NB4 (cell line): ENCODE measurements around the gene EIF2S3.

Experiments used
- DNase-seq: peaks from one replicate; pipeline ENCODE4 v3.0.0; 2010; ENCODE audit warnings: low read depth
- H3K4me3 ChIP-seq: one replicate; pipeline ENCODE4 v1.5.1; 2011; ENCODE audit warnings: mild to moderate bottlenecking, low read depth, low read length, moderate library complexity
- MYC ChIP-seq: IDR thresholded peaks from 2 replicates; pipeline ENCODE4 v1.6.1; 2011; ENCODE audit warnings: low read depth, low read length
- POLR2A ChIP-seq: IDR thresholded peaks from 2 replicates; pipeline ENCODE4 v1.6.1; 2011; ENCODE audit warnings: mild to moderate bottlenecking; ENCODE audit not compliant: insufficient read length; ENCODE audit errors: extremely low read depth
- TF ChIP-seq, protein P1 (sequence below): IDR thresholded peaks from one replicate; pipeline ENCODE4 v1.5.1; 2012; ENCODE audit warnings: low read depth, low read length
- TF ChIP-seq, protein P2 (sequence below): IDR thresholded peaks from 2 replicates; pipeline ENCODE4 v1.6.1; 2011; ENCODE audit warnings: low read depth, low read length

EIF2S3 gene

DNA sequence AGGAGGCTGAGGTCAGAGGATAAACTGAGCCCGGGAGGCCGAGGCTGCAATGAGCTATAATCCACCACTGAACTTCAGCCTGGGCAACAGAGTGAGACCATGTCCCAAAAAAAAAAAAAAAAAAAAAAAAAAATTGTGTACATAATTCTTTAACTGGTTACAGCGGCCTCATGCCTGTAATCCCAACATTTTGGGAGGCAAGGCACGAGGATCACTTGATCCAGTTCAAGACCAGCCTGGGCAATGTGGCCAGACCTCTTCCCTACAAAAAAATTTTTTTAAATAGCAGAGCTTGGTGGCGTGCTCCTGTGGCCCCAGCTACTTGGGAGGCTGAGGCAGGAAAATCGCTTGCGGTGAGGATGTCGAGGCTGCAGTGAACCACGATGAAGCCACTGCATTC lies 37.1 kb upstream of the EIF2S3 start:
- no peak overlapping the region for H3K4me3 ChIP-seq
- no peak for DNase-seq
- no peak for TF ChIP-seq MYC
- TF ChIP-seq, protein P1, sequence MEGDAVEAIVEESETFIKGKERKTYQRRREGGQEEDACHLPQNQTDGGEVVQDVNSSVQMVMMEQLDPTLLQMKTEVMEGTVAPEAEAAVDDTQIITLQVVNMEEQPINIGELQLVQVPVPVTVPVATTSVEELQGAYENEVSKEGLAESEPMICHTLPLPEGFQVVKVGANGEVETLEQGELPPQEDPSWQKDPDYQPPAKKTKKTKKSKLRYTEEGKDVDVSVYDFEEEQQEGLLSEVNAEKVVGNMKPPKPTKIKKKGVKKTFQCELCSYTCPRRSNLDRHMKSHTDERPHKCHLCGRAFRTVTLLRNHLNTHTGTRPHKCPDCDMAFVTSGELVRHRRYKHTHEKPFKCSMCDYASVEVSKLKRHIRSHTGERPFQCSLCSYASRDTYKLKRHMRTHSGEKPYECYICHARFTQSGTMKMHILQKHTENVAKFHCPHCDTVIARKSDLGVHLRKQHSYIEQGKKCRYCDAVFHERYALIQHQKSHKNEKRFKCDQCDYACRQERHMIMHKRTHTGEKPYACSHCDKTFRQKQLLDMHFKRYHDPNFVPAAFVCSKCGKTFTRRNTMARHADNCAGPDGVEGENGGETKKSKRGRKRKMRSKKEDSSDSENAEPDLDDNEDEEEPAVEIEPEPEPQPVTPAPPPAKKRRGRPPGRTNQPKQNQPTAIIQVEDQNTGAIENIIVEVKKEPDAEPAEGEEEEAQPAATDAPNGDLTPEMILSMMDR, result no peak
- TF ChIP-seq, protein P2, sequence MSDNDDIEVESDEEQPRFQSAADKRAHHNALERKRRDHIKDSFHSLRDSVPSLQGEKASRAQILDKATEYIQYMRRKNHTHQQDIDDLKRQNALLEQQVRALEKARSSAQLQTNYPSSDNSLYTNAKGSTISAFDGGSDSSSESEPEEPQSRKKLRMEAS, result no peak
- no peak for TF ChIP-seq POLR2A

DNA sequence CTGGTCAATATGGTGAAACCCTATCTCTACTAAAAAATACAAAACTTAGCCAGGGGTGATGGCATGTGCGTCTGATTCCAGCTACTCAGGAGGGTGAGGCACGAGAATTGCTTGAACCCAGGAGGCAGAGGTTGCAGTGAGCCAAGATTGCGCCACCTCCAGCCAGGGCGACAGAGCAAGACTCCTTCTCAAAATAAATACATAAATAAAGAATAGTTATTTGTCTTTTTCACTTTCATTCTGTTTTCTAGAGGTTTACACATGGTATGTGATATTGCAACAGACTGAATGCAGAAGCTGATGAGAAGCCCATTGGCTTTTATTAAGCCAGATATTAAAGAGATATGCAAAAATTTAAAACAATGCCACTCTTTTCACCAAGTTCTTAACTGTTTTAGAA lies 35.9 kb upstream of the EIF2S3 start:
- no peak for DNase-seq
- no peak overlapping the region for H3K4me3 ChIP-seq
- TF ChIP-seq, protein P2, result no peak

DNA sequence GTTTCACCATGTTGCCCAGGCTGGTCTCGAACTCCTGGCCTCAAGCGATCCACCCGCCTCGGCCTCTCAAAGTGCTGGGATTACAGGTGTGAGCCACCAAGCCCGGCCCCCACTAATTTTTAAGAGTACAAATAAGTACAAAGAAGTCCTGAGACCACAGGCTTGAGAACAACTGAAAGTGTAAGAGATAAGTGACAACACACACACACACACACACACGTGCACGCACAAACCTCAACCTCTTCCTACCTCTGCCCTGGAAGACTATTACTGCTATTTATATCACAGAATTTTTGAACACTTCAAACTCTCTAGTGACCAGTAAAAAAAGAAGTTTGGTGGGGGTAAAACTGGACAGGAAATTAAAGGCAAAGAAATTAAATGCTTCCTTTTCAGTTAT lies 35.3 kb upstream of the EIF2S3 start:
- DNase-seq, result no peak
- TF ChIP-seq, protein P2, result no peak
- H3K4me3 ChIP-seq, result no peak overlapping the region

DNA sequence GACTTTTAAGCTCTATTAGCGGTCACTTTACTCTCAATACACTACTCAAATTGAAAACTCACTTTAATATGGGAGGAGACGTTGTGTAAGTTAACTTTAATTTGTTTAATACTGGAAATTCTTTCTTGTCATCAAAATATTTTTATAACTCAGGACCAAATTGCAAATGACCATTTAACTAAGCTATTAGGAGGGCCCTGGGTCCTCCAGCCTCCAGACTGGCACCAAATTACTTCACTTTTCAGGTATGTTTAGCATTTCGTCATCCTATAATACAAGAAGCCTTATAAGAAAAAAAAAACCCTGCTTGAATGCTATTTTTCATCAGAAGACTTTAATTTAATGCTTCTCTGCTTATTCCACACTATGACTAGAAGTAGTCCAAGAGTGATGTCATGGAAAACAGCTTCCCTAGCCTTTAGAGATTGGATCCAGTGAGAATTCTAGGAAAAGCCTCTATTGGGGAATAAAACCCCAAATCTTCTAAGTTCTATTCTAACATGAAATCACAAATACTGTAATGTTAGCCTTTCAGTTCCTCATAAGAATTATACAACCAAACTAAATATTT lies 34.4 kb upstream of the EIF2S3 start:
- no peak for DNase-seq
- TF ChIP-seq, protein P2, result no peak
- TF ChIP-seq MYC (no peak), POLR2A (no peak)
- TF ChIP-seq, protein P1, result no peak
- H3K4me3 ChIP-seq, result peak overlapping the region; percentile 17

DNA sequence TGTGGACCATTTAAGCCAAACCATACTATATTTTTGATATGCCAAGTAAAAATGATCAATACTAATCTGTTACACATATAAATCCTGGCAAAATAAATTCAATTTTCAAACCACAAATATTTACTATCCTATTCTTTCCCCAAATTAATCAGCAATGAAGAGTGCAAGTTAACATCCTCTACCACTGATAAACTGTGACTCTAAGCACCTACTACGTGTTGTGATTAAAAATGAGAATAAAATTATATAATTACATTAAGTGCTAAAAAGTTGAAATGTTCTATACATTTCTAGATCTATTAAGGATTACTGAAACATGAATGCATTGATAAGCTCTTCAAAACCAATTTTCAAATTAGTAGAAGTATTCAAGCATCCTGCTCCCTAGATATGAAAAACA lies 31.2 kb upstream of the EIF2S3 start:
- DNase-seq, result no peak
- H3K4me3 ChIP-seq, result peak overlapping the region; percentile 91
- TF ChIP-seq, protein P1, result no peak
- TF ChIP-seq, protein P2, result no peak
- no peak for TF ChIP-seq MYC
- TF ChIP-seq POLR2A, result no peak

DNA sequence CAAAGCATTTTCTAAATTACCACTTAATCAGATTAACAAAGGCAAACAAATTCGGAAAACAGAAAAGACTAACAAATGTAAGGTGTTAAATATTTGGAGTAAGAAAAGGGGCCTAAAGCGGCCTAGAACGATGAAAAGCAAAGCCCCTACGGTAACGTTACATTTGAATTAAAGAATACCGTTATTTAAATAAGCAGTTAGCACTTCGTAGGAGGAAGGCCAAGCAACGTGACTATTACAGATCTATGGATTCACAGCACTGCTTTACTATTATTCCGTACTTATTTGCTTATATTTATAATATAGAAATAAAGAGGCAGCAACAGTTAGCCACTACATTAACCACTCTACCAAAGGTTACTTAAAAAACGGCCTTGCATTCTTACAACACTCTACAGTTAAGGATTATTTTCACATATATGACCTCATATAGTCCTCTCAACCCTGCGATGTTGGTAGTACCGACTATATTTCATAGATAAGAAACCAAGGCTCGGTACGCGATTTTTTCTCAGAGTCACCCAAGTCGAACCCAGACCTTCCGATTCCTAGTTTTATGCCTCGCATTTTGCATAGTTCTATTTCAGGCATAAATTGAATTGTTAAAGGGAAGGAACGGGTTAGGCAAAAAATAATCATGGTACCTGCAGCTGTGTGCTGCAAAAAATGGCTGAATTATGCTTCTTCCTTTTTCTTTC lies 30.6 kb upstream of the EIF2S3 start:
- no peak for TF ChIP-seq POLR2A
- TF ChIP-seq, protein P2, result no peak
- TF ChIP-seq MYC, result no peak
- TF ChIP-seq, protein P1, result no peak
- peak; percentile 37 for DNase-seq
- H3K4me3 ChIP-seq, result peak overlapping the region; percentile 91
